ENCODE data around the gene ACSL3.

- TF ChIP-seq CTCF (conservative IDR thresholded peaks at IDR 0.05; ENCODE audit: low read length) (no peak), EZH2phosphoT487 (IDR thresholded peaks at IDR 0.05; ENCODE audit: borderline replicate concordance) (no peak)
These were observed 102.8 kb downstream of the ACSL3 start for GRCh38 chr2:222963641-222964040.

Data from Loucy (cell line).